Measurements from ENCODE around the gene KIAA1549. TPM values are rescaled to one million over a fixed set of nuclear protein-coding genes. Genes with fewer than 3 reads are reported as not detected.

Gene KIAA1549
- total and polyA plus RNA-seq, 2 of the 8 experiments (the other 6 are each of a cell fraction or from before 2014, with no cell fraction given): 6.5 to 17.3 TPM

GRCh38 chr7:138872576-138872975, 108.6 kb downstream of the KIAA1549 start (continued):
- TF ChIP-seq CREB1 (IDR thresholded peaks at IDR 0.05) (no peak), JUND (IDR thresholded peaks at IDR 0.05; ENCODE audit: low read length) (no peak), KDM4A (IDR thresholded peaks at IDR 0.05; ENCODE audit: low read depth, low read length, severe bottlenecking) (no peak), HDAC6 (IDR thresholded peaks at IDR 0.05; ENCODE audit: low read depth, low read length) (no peak), KDM5A (IDR thresholded peaks at IDR 0.05; ENCODE audit: low read length) (no peak), ASH2L (IDR thresholded peaks at IDR 0.05; ENCODE audit: low read length) (no peak), E2F6 (IDR thresholded peaks at IDR 0.05) (no peak)

Data from H1 (cell line).